ENCODE results near the gene RNF167. TPM values are rescaled to one million over a fixed set of nuclear protein-coding genes. Genes with fewer than 3 reads are reported as not detected.
A peak's percentile ranks its signal among the peaks of the same experiment; 100 is the strongest.

RNF167 gene
- 95.0 TPM for total RNA-seq
- 188 TPM for polyA plus RNA-seq (ENCODE audit: insufficient read depth, low read depth, low replicate concordance)
- long read RNA-seq, donor 1, transcript RNF167-211 (9 exons, 1,757 nt): major isoform, 7 of 42 reads
- long read RNA-seq, donor 1, partial matches to known transcripts: 30 of 42 reads
- long read RNA-seq, donor 1, other reads (novel, unspliced or antisense): 0 of 42 reads
- long read RNA-seq, donor 2, transcript RNF167-201 (10 exons, 1,915 nt): minor isoform, 11 of 52 reads
- long read RNA-seq, donor 2, transcript RNF167-211 (9 exons, 1,757 nt): major isoform, 12 of 52 reads
- long read RNA-seq, donor 2, partial matches to known transcripts: 26 of 52 reads
- long read RNA-seq, donor 2, other reads (novel, unspliced or antisense): 0 of 52 reads
- long read RNA-seq, donor 3, transcript RNF167-211 (9 exons, 1,757 nt): major isoform, 11 of 18 reads
- long read RNA-seq, donor 3, partial matches to known transcripts: 0 of 18 reads
- long read RNA-seq, donor 3, other reads (novel, unspliced or antisense): 0 of 18 reads
- long read RNA-seq, donor 4, transcript RNF167-211 (9 exons, 1,757 nt): major isoform, 14 of 31 reads
- long read RNA-seq, donor 4, transcript RNF167-201 (10 exons, 1,915 nt): minor isoform, 5 of 31 reads
- long read RNA-seq, donor 4, partial matches to known transcripts: 0 of 31 reads
- long read RNA-seq, donor 4, other reads (novel, unspliced or antisense): 6 of 31 reads
- long read RNA-seq, donor 5, partial matches to known transcripts: 0 of 1 reads
- long read RNA-seq, donor 5, other reads (novel, unspliced or antisense): 0 of 1 reads
- long read RNA-seq, donor 6, transcript RNF167-211 (9 exons, 1,757 nt): major isoform, 6 of 17 reads
- long read RNA-seq, donor 6, partial matches to known transcripts: 6 of 17 reads
- long read RNA-seq, donor 6, other reads (novel, unspliced or antisense): 0 of 17 reads
- long read RNA-seq, donor 7, transcript RNF167-201 (10 exons, 1,915 nt): minor isoform, 5 of 27 reads
- long read RNA-seq, donor 7, transcript RNF167-211 (9 exons, 1,757 nt): major isoform, 9 of 27 reads
- long read RNA-seq, donor 7, partial matches to known transcripts: 0 of 27 reads
- long read RNA-seq, donor 7, other reads (novel, unspliced or antisense): 11 of 27 reads
- long read RNA-seq, donor 8, transcript RNF167-211 (9 exons, 1,757 nt): major isoform, 5 of 37 reads
- long read RNA-seq, donor 8, partial matches to known transcripts: 21 of 37 reads
- long read RNA-seq, donor 8, other reads (novel, unspliced or antisense): 0 of 37 reads
- long read RNA-seq, donor 9, partial matches to known transcripts: 5 of 14 reads
- long read RNA-seq, donor 9, other reads (novel, unspliced or antisense): 0 of 14 reads
- long read RNA-seq, donor 10, transcript RNF167-213 (3 exons, 619 nt): minor isoform, 5 of 55 reads
- long read RNA-seq, donor 10, transcript RNF167-211 (9 exons, 1,757 nt): major isoform, 7 of 55 reads
- long read RNA-seq, donor 10, partial matches to known transcripts: 38 of 55 reads
- long read RNA-seq, donor 10, other reads (novel, unspliced or antisense): 0 of 55 reads

GRCh38 chr17:4939796-4940554 is at the start of gene RNF167, which contains the start of gene SLC25A11:
RNF167 (plus strand) TSS chr17:4940268; CDS start chr17:4940910, 642 bp downstream.
SLC25A11 (minus strand) TSS chr17:4940046; CDS start chr17:4939910, 136 bp downstream.
- Histone ChIP-seq H3K4me3 (ENCODE audit: low read length in 3 of 3) (peak within 1 kb of the TSS; percentile 80 to 95 (median 84)), H3K27ac (ENCODE audit: low read depth in 2 of 2, low read length in 2 of 2) (peak within 1 kb of the TSS; percentile 86 to 87), H3K27me3 (ENCODE audit: control insufficient read depth, insufficient read depth, low read length) (no peaks in the 10 kb centered on the region), H3K4me1 (ENCODE audit: control insufficient read depth in 2 of 3, insufficient read depth in 2 of 3, low read depth in 1 of 3, low read length in 3 of 3) (peaks cover 5 to 29% (median 18%) of the 10 kb centered on the region in 3 donors), H3K36me3 (ENCODE audit: control insufficient read depth in 2 of 3, insufficient read depth in 3 of 3, low read length in 3 of 3) (peaks cover 0 to 36% (median 19%) of the 10 kb centered on the region in 3 donors), H3K9me3 (ENCODE audit: control insufficient read depth in 2 of 3, insufficient read depth in 1 of 3, low read length in 3 of 3) (no peaks in the 10 kb centered on the region), H3K9ac (ENCODE audit: low read length in 3 of 3) (peak within 1 kb of the TSS; percentile 45 to 96 (median 68))
- peak; percentile 85 for FAIRE-seq
- peak; percentile 14 for TF ChIP-seq CTCF (IDR thresholded peaks at IDR 0.05; ENCODE audit: borderline replicate concordance, extremely low read depth, insufficient read depth)
- intact Hi-C loops (cut with DNase I): no loop called here
- peak; percentile 98 to 100 (median 98) for DNase-seq

- FAIRE-seq (no peak), DNase-seq (no peak)
- H3K9me3 ChIP-seq (ENCODE audit: control insufficient read depth in 2 of 3, insufficient read depth in 1 of 3, low read length in 3 of 3): no peaks in the 10 kb centered on the region
- TF ChIP-seq CTCF (IDR thresholded peaks at IDR 0.05; ENCODE audit: borderline replicate concordance, extremely low read depth, insufficient read depth): no peak
- intact Hi-C loops (cut with DNase I): no loop called here
- H3K27me3 ChIP-seq (ENCODE audit: control insufficient read depth, insufficient read depth, low read length): no peaks in the 10 kb centered on the region
- no peak overlapping the region for H3K4me3 ChIP-seq (ENCODE audit: low read length in 3 of 3)
- H3K4me1 ChIP-seq (ENCODE audit: control insufficient read depth in 2 of 3, insufficient read depth in 2 of 3, low read depth in 1 of 3, low read length in 3 of 3): peaks cover 0 to 6% (median 0%) of the 10 kb centered on the region in 3 donors
- H3K36me3 ChIP-seq (ENCODE audit: control insufficient read depth in 2 of 3, insufficient read depth in 3 of 3, low read length in 3 of 3): peaks cover 0 to 41% (median 27%) of the 10 kb centered on the region in 3 donors
- H3K27ac ChIP-seq (ENCODE audit: low read depth in 2 of 2, low read length in 2 of 2): no peak overlapping the region
- H3K9ac ChIP-seq (ENCODE audit: low read length in 3 of 3): no peak overlapping the region
Observed at GRCh38 chr17:4891411-4892410, 48.4 kb upstream of the RNF167 start.

Data from kidney (tissue), 22 donors.